Measurements from ENCODE around the gene FKBP3.
"Not testable (repeated sequence)": the region's sequence is repeated elsewhere in the genome, so short reads cannot be mapped to it uniquely, and the experiment has no call there.

Gene FKBP3

GRCh38 chr14:45082420-45082819, 51.9 kb downstream of the FKBP3 start:
- Histone ChIP-seq H3K9me3 (ENCODE audit: control insufficient read depth, low read depth, low read length) (no peaks in the 10 kb centered on the region), H3K4me3 (ENCODE audit: low read length) (no peak overlapping the region), H3K27me3 (ENCODE audit: control insufficient read depth, insufficient read depth, low read length) (no peaks in the 10 kb centered on the region), H3K9ac (ENCODE audit: low read length) (no peak overlapping the region), H3K4me1 (ENCODE audit: control insufficient read depth, low read depth, low read length) (peaks cover 12% of the 10 kb centered on the region), H3K36me3 (ENCODE audit: control insufficient read depth, low read depth, low read length) (no peaks in the 10 kb centered on the region), H3K27ac (ENCODE audit: low read length) (no peak overlapping the region)

- H3K27ac ChIP-seq (ENCODE audit: low read length); H3K9me3 ChIP-seq (ENCODE audit: control insufficient read depth, low read depth, low read length); H3K27me3 ChIP-seq (ENCODE audit: control insufficient read depth, insufficient read depth, low read length); H3K4me3 ChIP-seq (ENCODE audit: low read length); H3K9ac ChIP-seq (ENCODE audit: low read length); H3K36me3 ChIP-seq (ENCODE audit: control insufficient read depth, low read depth, low read length): not testable (repeated sequence)
- H3K4me1 ChIP-seq (ENCODE audit: control insufficient read depth, low read depth, low read length): peaks cover 17% of the 10 kb centered on the region
These were observed 53.2 kb downstream of the FKBP3 start for GRCh38 chr14:45081096-45081495.

GRCh38 chr14:45080416-45080968, 53.8 kb downstream of the FKBP3 start:
- not testable (repeated sequence) for H3K27ac ChIP-seq (ENCODE audit: low read length); H3K27me3 ChIP-seq (ENCODE audit: control insufficient read depth, insufficient read depth, low read length); H3K4me3 ChIP-seq (ENCODE audit: low read length)

GRCh38 chr14:45078323-45078722, 56.0 kb downstream of the FKBP3 start:
- Histone ChIP-seq H3K27ac (ENCODE audit: low read length) (no peak overlapping the region), H3K9ac (ENCODE audit: low read length) (no peak overlapping the region), H3K4me3 (ENCODE audit: low read length) (no peak overlapping the region), H3K27me3 (ENCODE audit: control insufficient read depth, insufficient read depth, low read length) (no peaks in the 10 kb centered on the region), H3K4me1 (ENCODE audit: control insufficient read depth, low read depth, low read length) (peaks cover 8% of the 10 kb centered on the region), H3K9me3 (ENCODE audit: control insufficient read depth, low read depth, low read length) (no peaks in the 10 kb centered on the region), H3K36me3 (ENCODE audit: control insufficient read depth, low read depth, low read length) (no peaks in the 10 kb centered on the region)

More at GRCh38 chr14:45080416-45080968, 53.8 kb downstream of the FKBP3 start:
- H3K4me1 ChIP-seq (ENCODE audit: control insufficient read depth, low read depth, low read length): peaks cover 14% of the 10 kb centered on the region
- H3K9ac ChIP-seq (ENCODE audit: low read length); H3K36me3 ChIP-seq (ENCODE audit: control insufficient read depth, low read depth, low read length); H3K9me3 ChIP-seq (ENCODE audit: control insufficient read depth, low read depth, low read length): not testable (repeated sequence)

GRCh38 chr14:45073231-45073879, 60.9 kb downstream of the FKBP3 start:
- no peaks in the 10 kb centered on the region for H3K36me3 ChIP-seq (ENCODE audit: control insufficient read depth, low read depth, low read length)
- no peak overlapping the region for H3K4me3 ChIP-seq (ENCODE audit: low read length)
- no peak overlapping the region for H3K9ac ChIP-seq (ENCODE audit: low read length)
- H3K4me1 ChIP-seq (ENCODE audit: control insufficient read depth, low read depth, low read length): peaks cover 6% of the 10 kb centered on the region
- no peaks in the 10 kb centered on the region for H3K9me3 ChIP-seq (ENCODE audit: control insufficient read depth, low read depth, low read length)
- H3K27me3 ChIP-seq (ENCODE audit: control insufficient read depth, insufficient read depth, low read length): no peaks in the 10 kb centered on the region
- no peak overlapping the region for H3K27ac ChIP-seq (ENCODE audit: low read length)

GRCh38 chr14:45072126-45072525, 62.2 kb downstream of the FKBP3 start:
- Histone ChIP-seq H3K27me3 (ENCODE audit: control insufficient read depth, insufficient read depth, low read length) (no peaks in the 10 kb centered on the region), H3K9me3 (ENCODE audit: control insufficient read depth, low read depth, low read length) (no peaks in the 10 kb centered on the region), H3K4me3 (ENCODE audit: low read length) (no peak overlapping the region), H3K36me3 (ENCODE audit: control insufficient read depth, low read depth, low read length) (no peaks in the 10 kb centered on the region), H3K4me1 (ENCODE audit: control insufficient read depth, low read depth, low read length) (peaks cover 6% of the 10 kb centered on the region), H3K9ac (ENCODE audit: low read length) (no peak overlapping the region), H3K27ac (ENCODE audit: low read length) (no peak overlapping the region)

- H3K9ac ChIP-seq (ENCODE audit: low read length): no peak overlapping the region
- no peaks in the 10 kb centered on the region for H3K4me1 ChIP-seq (ENCODE audit: control insufficient read depth, low read depth, low read length)
- no peaks in the 10 kb centered on the region for H3K27me3 ChIP-seq (ENCODE audit: control insufficient read depth, insufficient read depth, low read length)
- H3K36me3 ChIP-seq (ENCODE audit: control insufficient read depth, low read depth, low read length): no peaks in the 10 kb centered on the region
- no peaks in the 10 kb centered on the region for H3K9me3 ChIP-seq (ENCODE audit: control insufficient read depth, low read depth, low read length)
- H3K4me3 ChIP-seq (ENCODE audit: low read length): no peak overlapping the region
- H3K27ac ChIP-seq (ENCODE audit: low read length): no peak overlapping the region
These were observed 64.1 kb downstream of the FKBP3 start for GRCh38 chr14:45070215-45070614.

GRCh38 chr14:45068396-45068795, 65.9 kb downstream of the FKBP3 start:
- Histone ChIP-seq H3K27me3 (ENCODE audit: control insufficient read depth, insufficient read depth, low read length) (no peaks in the 10 kb centered on the region), H3K36me3 (ENCODE audit: control insufficient read depth, low read depth, low read length) (no peaks in the 10 kb centered on the region), H3K4me3 (ENCODE audit: low read length) (no peak overlapping the region), H3K9ac (ENCODE audit: low read length) (no peak overlapping the region), H3K27ac (ENCODE audit: low read length) (no peak overlapping the region), H3K9me3 (ENCODE audit: control insufficient read depth, low read depth, low read length) (no peaks in the 10 kb centered on the region), H3K4me1 (ENCODE audit: control insufficient read depth, low read depth, low read length) (no peaks in the 10 kb centered on the region)

- no peaks in the 10 kb centered on the region for H3K36me3 ChIP-seq (ENCODE audit: control insufficient read depth, low read depth, low read length)
- no peak overlapping the region for H3K4me3 ChIP-seq (ENCODE audit: low read length)
- H3K9ac ChIP-seq (ENCODE audit: low read length): no peak overlapping the region
- no peaks in the 10 kb centered on the region for H3K4me1 ChIP-seq (ENCODE audit: control insufficient read depth, low read depth, low read length)
- no peaks in the 10 kb centered on the region for H3K27me3 ChIP-seq (ENCODE audit: control insufficient read depth, insufficient read depth, low read length)
- no peaks in the 10 kb centered on the region for H3K9me3 ChIP-seq (ENCODE audit: control insufficient read depth, low read depth, low read length)
- H3K27ac ChIP-seq (ENCODE audit: low read length): no peak overlapping the region
These were observed 67.6 kb downstream of the FKBP3 start for GRCh38 chr14:45066667-45067066.

- Histone ChIP-seq H3K36me3 (ENCODE audit: control insufficient read depth, low read depth, low read length) (no peaks in the 10 kb centered on the region), H3K4me1 (ENCODE audit: control insufficient read depth, low read depth, low read length) (no peaks in the 10 kb centered on the region), H3K4me3 (ENCODE audit: low read length) (no peak overlapping the region), H3K27ac (ENCODE audit: low read length) (no peak overlapping the region), H3K9me3 (ENCODE audit: control insufficient read depth, low read depth, low read length) (no peaks in the 10 kb centered on the region), H3K27me3 (ENCODE audit: control insufficient read depth, insufficient read depth, low read length) (no peaks in the 10 kb centered on the region), H3K9ac (ENCODE audit: low read length) (no peak overlapping the region)
These were observed 68.3 kb downstream of the FKBP3 start for GRCh38 chr14:45065956-45066355.
